Stomach (tissue), 9 donors: Measurements from ENCODE around the gene PRRT2. TPM values are rescaled to one million over a fixed set of nuclear protein-coding genes. Genes with fewer than 3 reads are reported as not detected.
A peak's percentile ranks its signal among the peaks of the same experiment; 100 is the strongest.

ENCODE experiments used
- DNase-seq, 2 donors: peaks; one replicate each; pipeline versions ENCODE4 v3.0.0 to v3.0.0-alpha.2; 2013 to 2019
- H3K27ac ChIP-seq, 5 donors: fragments of 200-600 bp in 4 of 5; sonication (generic) in 4 of 5; one replicate each; pipeline ENCODE4 v1.5.1; 2013 to 2019; ENCODE audit warnings: mild to moderate bottlenecking in 1 of 5, moderate library complexity in 1 of 5
- H3K27me3 ChIP-seq, 3 donors: fragments of 200-600 bp; sonication (generic); one replicate each; pipeline ENCODE4 v1.5.1; 2017 to 2019; ENCODE audit warnings: mixed run types in 1 of 3
- H3K36me3 ChIP-seq, 4 donors: fragments of 200-600 bp; sonication (generic); 1 replicate in 3 of 4; 2 replicates in 1 of 4; pipeline ENCODE4 v1.5.1; 2016 to 2019
- H3K4me1 ChIP-seq, 4 donors: fragments of 200-600 bp; sonication (generic); one replicate each; pipeline ENCODE4 v1.5.1; 2016 to 2019
- H3K4me3 ChIP-seq, 4 donors: fragments of 200-600 bp; sonication (generic) in 3 of 4; one replicate each; pipeline ENCODE4 v1.5.1; 2016 to 2019; ENCODE audit warnings: mild to moderate bottlenecking in 1 of 4
- H3K9me3 ChIP-seq, 4 donors: fragments of 200-600 bp; sonication (generic); one replicate each; pipeline ENCODE4 v1.5.1; 2016 to 2019
- EP300 ChIP-seq: sonication (generic); formaldehyde crosslinking; IDR thresholded peaks from one replicate; pipeline ENCODE4 v1.6.1; 2017; ENCODE audit warnings: antibody characterized with exemption
- POLR2A ChIP-seq, 4 donors: fragments of 450-650 bp; IDR thresholded peaks; one replicate each; pipeline ENCODE4 v1.6.1; 2016; ENCODE audit warnings: antibody characterized with exemption in 4 of 4, control low read depth in 2 of 4, mild to moderate bottlenecking in 1 of 4, moderate library complexity in 1 of 4
- POLR2AphosphoS5 ChIP-seq, 3 donors: sonication (generic); formaldehyde crosslinking; IDR thresholded peaks; one replicate each; pipeline ENCODE4 v1.6.1; 2016; ENCODE audit warnings: antibody characterized with exemption in 3 of 3
- WGBS, 5 donors: extraction: QIAGEN DNeasy Blood & Tissue Kit in 3 of 5; methylation state at CpG; one replicate each; pipeline versions ENCODE4 v1.1.5 to v1.1.7; 2013 to 2018; 5-methylcytosine and 5-hydroxymethylcytosine counted together
- intact Hi-C: fragments of 100-400 bp; cut with DNase I; formaldehyde crosslinking; loops from one replicate; pipeline ENCODE4 v1.15.1; 2023; ENCODE audit warnings: low total_unique reads
- polyA plus RNA-seq, 3 donors: library from polyadenylated mRNA; stranded (reverse); fragments of 200-250 nt; gene quantifications; one replicate each; pipeline ENCODE4 v1.2.3, GENCODE V29; 2013
- total RNA-seq, 5 donors: library from RNA; depleted of rRNA; stranded (reverse); fragments of >200 nt; gene quantifications; one replicate each; pipeline versions ENCODE4 v1.1.0 to v1.2.3, GENCODE V29; 2014 to 2016
- TF ChIP-seq, protein P1 (sequence below), 7 experiments: fragments of 450-650 bp in 4 of 7; fragments of 200-600 bp in 3 of 7; sonication (generic) in 3 of 7; IDR thresholded peaks; one replicate each; pipeline ENCODE4 v1.5.1; 2016 to 2019; ENCODE audit warnings: antibody characterized with exemption in 7 of 7, control low read depth in 2 of 7, mild to moderate bottlenecking in 1 of 7
- donor health status: healthy with polysubstance abuse.
- donor health status: Bipolar disorder and iron deficiency.
- donor health status: healthy.

PRRT2 gene
- total and polyA plus RNA-seq, 8 donors = 0.62 to 17.4 (median 4.0) TPM; not detected in 3

DNA sequence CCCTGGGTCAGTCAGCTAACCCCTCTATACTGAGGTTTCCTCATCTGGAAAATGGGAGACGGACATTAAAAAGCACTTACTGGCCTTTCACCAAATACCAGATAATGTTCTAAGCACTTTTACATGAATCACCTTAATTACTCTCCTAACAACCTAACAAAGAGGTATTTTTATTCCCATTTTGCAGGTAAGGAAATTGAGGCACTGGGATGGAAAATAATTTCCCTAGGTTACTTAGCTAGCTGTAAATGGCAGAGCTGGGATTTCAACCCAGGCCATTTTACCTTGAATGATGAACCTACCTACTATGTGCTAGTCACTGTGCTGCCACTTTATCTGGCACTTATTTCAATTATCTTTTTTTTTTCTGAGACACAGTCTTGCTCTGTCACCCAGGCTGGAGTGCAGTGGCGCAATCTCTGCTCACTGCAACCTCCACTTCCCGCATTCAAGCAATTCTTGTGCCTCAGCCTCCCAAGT, 17.7 kb upstream of the PRRT2 start:
- Histone ChIP-seq H3K4me3 (no peak overlapping the region), H3K27ac (no peak overlapping the region), H3K9me3 (no peaks in the 10 kb centered on the region), H3K4me1 (peaks cover 4 to 31% (median 23%) of the 10 kb centered on the region in 4 donors), H3K36me3 (peaks cover 11 to 30% (median 27%) of the 10 kb centered on the region in 4 donors), H3K27me3 (no peaks in the 10 kb centered on the region)
- intact Hi-C loops = no loop called here
- DNase-seq = no peak
- WGBS, 5 donors = 94 to 100% (median 98%) methylated on average over 3 of the region's 3 CpGs
- TF ChIP-seq POLR2AphosphoS5 (IDR thresholded peaks at IDR 0.05) (no peak), POLR2A (IDR thresholded peaks at IDR 0.05) (no peak), EP300 (no peak)
- TF ChIP-seq, protein P1, sequence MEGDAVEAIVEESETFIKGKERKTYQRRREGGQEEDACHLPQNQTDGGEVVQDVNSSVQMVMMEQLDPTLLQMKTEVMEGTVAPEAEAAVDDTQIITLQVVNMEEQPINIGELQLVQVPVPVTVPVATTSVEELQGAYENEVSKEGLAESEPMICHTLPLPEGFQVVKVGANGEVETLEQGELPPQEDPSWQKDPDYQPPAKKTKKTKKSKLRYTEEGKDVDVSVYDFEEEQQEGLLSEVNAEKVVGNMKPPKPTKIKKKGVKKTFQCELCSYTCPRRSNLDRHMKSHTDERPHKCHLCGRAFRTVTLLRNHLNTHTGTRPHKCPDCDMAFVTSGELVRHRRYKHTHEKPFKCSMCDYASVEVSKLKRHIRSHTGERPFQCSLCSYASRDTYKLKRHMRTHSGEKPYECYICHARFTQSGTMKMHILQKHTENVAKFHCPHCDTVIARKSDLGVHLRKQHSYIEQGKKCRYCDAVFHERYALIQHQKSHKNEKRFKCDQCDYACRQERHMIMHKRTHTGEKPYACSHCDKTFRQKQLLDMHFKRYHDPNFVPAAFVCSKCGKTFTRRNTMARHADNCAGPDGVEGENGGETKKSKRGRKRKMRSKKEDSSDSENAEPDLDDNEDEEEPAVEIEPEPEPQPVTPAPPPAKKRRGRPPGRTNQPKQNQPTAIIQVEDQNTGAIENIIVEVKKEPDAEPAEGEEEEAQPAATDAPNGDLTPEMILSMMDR (IDR thresholded peaks at IDR 0.05) = no peak

DNA sequence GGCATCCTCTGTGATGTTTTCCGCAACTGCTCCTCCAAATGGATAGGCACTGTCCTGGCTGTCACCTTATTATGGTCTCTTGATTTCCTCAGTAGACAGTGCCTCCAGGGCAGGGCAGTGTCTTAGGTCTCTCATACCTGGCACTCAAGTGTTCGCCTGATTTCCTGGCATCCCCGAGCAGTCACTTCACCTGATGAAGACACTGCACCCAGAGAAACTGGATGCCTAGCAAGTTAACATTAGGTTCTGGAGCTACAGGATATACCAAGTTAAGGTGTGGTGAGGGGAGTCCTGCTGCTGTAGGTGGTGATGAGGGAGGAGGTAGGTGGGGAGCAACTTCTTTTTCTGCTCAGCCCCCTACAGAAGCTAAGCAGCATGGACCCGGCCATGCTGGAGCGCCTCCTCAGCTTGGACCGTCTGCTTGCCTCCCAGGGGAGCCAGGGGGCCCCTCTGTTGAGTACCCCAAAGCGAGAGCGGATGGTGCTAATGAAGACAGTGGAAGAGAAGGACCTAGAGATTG, 9.5 kb upstream of the PRRT2 start:
- no peak for TF ChIP-seq POLR2A (IDR thresholded peaks at IDR 0.05)
- no peak for TF ChIP-seq POLR2AphosphoS5 (IDR thresholded peaks at IDR 0.05)
- no peak for TF ChIP-seq EP300
- TF ChIP-seq, protein P1 (IDR thresholded peaks at IDR 0.05) = no peak
- DNase-seq = no peak
- H3K36me3 ChIP-seq = peaks cover 22 to 54% (median 34%) of the 10 kb centered on the region in 4 donors
- no peak overlapping the region for H3K4me3 ChIP-seq
- H3K27me3 ChIP-seq = no peaks in the 10 kb centered on the region
- intact Hi-C loops = no loop called here
- peak overlapping the region in 1 of 5 donors; percentile 96 for H3K27ac ChIP-seq
- H3K4me1 ChIP-seq = peaks cover 12 to 18% (median 17%) of the 10 kb centered on the region in 4 donors
- WGBS, 5 donors = 92 to 97% (median 96%) methylated on average over 8 of the region's 8 CpGs
- no peaks in the 10 kb centered on the region for H3K9me3 ChIP-seq

DNA sequence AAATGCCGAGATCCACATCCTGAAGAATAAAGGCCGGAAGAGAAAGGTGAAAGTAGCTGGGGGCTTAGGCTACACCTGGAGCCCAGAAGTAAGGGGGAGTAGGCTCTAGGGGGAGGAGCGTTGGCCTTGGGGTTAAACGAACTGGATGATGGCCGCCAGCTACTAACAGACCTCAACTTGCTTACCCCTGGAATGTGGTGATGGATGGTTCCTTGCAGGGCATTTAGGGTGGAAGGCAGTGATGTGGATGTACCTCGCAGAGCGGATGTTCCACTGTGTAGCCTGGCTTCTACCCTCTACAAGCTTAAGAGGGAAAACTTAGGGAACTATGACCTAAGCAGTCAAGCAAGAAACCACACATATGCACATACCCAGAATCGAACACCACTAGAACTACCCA, 8.0 kb upstream of the PRRT2 start:
- peak overlapping the region in 4 of 5 donors; percentile 94 to 99 (median 96) for H3K27ac ChIP-seq
- DNase-seq = no peak
- H3K4me3 ChIP-seq = no peak overlapping the region
- intact Hi-C loops = no loop called here
- TF ChIP-seq, protein P1 (IDR thresholded peaks at IDR 0.05) = no peak
- TF ChIP-seq EP300 = no peak
- TF ChIP-seq POLR2AphosphoS5 (IDR thresholded peaks at IDR 0.05) = no peak
- TF ChIP-seq POLR2A (IDR thresholded peaks at IDR 0.05) = no peak
- H3K27me3 ChIP-seq = no peaks in the 10 kb centered on the region
- H3K4me1 ChIP-seq = peaks cover 28 to 33% (median 32%) of the 10 kb centered on the region in 4 donors
- 74 to 78% (median 77%) methylated on average over 8 of the region's 8 CpGs for WGBS, 5 donors
- H3K36me3 ChIP-seq = peaks cover 19 to 46% (median 26%) of the 10 kb centered on the region in 4 donors
- no peaks in the 10 kb centered on the region for H3K9me3 ChIP-seq

DNA sequence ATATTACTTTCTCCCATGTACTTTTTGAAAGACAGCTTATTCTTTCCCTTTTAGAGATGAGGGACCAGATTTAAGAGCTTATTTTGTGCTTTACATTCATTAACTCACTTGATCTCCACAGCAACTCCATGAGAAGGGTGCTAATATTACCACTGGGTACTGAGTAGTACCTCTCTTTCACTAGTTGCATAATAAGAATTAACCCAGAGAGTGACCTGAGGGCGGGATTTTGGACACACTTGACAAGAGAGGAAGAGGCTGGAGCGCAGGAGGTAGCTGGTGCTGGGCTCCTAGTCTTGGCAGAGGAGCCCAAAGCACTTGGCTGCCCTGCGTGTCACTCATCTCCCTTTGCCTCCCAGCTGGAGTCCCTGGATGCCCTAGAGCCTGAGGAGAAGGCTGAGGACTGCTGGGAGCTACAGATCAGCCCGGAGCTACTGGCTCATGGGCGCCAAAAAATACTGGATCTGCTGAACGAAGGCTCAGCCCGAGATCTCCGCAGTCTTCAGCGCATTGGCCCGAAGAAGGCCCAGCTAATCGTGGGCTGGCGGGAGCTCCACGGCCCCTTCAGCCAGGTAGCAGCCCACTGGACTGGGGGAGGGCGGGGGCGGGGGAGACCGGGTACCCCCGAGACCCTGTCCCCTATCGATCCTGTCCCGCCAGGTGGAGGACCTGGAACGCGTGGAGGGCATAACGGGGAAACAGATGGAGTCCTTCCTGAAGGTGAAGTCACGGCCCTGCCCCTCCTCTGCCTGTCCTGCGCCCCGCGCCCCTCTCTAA, 7.3 kb upstream of the PRRT2 start:
- no peaks in the 10 kb centered on the region for H3K27me3 ChIP-seq
- 2 to 7% (median 5%) methylated on average over 13 to 26 of the region's 26 CpGs for WGBS, 5 donors
- peaks cover 34 to 39% (median 39%) of the 10 kb centered on the region in 4 donors for H3K4me1 ChIP-seq
- TF ChIP-seq POLR2A (IDR thresholded peaks at IDR 0.05) = no peak
- no peak for TF ChIP-seq EP300
- TF ChIP-seq POLR2AphosphoS5 (IDR thresholded peaks at IDR 0.05) = no peak
- TF ChIP-seq, protein P1 (IDR thresholded peaks at IDR 0.05) = no peak
- intact Hi-C loops = loop anchor here (5.0 kb wide), 1 partner anchor 53 kb away; no protein-coding TSS in a partner anchor
- peak overlapping the region; percentile 94 to 99 (median 97) for H3K27ac ChIP-seq
- H3K9me3 ChIP-seq = no peaks in the 10 kb centered on the region
- peak in 1 of 2 donors; percentile 39 for DNase-seq
- H3K36me3 ChIP-seq = peaks cover 19 to 46% (median 26%) of the 10 kb centered on the region in 4 donors
- peak overlapping the region; percentile 62 to 85 (median 77) for H3K4me3 ChIP-seq
